Skin of body (tissue), 2 donors: ENCODE data around the gene CD93. TPM values are rescaled to one million over a fixed set of nuclear protein-coding genes. Genes with fewer than 3 reads are reported as not detected.

Source experiments
- DNase-seq: peaks from one replicate; lab custom pipeline; 2025; lab: John Stamatoyannopoulos, UW
- total RNA-seq: library from RNA; depleted of rRNA; stranded (reverse); fragments of >200 nt; gene quantifications from one replicate; pipeline ENCODE4 v1.2.3, GENCODE V29; 2014

The CD93 gene
- total RNA-seq, 1 donor from 2014 or later: 53.8 TPM

DNA sequence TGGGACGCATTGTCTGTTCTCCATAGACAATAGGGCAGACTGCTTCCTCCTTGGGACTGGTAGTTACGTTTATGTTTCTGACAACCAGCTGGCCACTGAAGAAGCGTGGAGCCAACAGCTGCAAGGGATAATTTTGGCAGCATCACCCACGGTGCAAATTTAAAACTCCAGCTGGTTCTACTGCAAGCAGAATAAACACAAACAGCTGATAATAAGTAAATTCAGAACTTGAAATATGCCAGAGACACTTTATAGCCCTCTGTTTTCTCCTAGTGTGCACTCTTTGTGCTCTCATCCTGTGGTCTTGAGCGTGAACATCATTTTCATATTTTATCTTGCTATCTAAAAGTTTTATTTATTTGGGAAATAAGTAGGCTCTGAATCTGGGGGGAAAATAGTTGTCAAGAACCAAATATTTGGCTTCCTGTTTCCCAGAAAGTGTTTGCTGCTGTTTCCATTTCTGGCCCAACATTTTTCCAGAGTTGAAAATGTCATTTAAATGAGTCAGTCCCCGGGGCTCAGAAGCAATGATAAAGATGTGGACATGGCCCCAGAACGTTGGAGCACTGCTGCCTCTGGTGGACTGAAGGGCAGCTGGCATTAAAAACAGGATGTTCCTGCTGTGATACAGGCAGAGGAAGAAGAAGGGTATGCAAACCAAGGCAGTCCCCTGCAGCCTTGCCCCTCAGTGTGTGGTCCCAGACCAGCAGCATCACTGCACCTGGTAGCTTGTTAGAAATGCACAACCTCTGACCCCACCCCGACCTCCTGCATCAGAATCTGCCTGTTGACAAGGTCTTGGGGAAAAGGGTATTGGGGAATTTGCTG, 24.2 kb downstream of the CD93 start:
- DNase-seq: peak; percentile 92

DNA sequence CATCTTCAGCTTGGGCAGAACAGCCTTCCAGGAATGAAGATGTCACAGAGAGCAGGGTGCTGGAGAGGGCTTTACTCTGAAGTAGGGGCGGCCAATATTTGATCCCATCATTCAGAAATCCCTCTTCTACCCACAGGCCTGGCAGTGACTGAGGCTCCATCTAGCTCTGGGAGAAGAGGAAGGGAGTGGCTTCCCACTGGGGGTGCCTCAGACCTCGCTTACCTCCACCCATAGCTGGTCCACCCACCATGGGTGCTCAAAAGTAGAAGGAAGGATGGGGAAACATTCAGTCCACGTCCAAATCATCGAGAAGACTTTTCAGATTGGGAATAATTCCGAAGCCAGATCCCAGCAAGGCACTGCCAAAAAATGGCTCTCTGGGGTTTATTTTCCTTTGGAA, 24.9 kb downstream of the CD93 start:
- no peak for DNase-seq

DNA sequence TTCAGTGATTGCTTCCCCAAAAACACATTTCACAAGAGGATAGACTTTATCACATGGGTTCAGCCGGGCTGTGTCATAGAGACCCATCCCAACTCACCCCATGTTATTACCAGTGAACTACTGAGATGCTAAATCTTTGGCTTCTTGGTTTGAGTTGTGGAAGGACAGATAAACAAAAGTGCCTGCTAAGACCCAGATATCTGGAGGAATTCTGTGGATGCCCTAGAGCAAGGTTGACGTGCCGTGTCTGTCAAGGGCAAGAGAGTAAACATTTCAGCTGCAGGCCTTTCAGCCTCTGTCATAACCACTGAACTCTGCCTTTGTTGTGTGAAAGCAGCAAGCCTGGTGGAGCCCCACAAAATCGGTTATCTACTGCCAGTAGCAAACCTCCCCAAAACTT, 25.5 kb downstream of the CD93 start:
- DNase-seq: no peak

DNA sequence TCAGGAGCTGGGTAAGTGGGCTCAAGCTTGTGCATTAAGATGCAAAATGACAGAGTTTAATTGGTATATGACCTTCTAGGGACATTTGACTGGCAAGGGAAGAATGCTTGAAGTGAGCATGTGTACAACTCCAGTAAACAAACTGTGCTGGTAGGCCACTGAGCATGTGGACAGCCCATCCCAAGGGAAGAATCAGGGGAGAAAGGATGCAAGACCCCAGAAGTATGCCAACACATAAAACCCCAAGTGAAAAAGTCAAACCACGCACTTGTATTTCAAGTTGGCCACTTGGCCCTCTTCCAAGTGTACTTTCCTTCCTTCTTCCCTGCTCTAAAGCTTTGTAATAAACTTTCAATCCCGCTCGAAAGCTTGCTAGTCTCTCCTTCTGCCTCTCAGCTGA, 26.3 kb downstream of the CD93 start:
- no peak for DNase-seq

DNA sequence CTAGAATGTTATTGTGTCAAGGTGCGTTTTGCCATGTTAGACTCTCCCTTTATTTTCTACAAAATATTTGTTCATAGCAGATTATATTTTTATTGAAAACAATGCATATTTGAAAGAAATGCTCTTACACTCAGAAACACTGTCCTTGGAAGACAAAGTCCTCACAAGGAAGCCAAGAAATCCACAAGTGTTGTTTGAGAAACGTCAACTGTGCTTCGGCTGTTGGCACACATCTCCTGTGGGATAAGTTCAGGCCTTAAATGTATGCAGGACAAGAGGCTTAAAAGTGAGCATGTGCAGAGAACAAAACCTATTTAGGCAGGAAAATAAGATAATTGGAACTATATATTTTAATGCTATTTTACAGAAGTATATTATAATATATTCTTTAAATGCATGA, 27.1 kb downstream of the CD93 start:
- no peak for DNase-seq

DNA sequence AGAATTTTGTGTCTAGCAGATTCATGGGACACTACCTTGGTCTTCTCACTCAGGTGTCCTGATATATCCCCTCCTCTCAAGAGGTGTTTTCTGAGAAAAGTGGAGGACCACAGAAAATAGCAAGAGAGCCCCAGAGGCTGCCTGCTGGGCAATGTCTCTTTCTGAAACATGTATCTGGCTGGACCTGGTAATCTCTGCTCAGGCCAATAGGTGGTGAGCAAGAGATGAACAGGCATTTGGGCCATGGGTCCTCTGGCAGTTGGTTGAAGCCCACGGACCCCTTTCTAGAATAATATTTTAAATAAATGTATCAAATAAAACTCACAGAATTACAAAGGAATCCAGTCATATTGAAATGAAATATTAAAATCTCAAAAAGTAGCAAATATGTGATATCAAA, 27.9 kb downstream of the CD93 start:
- no peak for DNase-seq

DNA sequence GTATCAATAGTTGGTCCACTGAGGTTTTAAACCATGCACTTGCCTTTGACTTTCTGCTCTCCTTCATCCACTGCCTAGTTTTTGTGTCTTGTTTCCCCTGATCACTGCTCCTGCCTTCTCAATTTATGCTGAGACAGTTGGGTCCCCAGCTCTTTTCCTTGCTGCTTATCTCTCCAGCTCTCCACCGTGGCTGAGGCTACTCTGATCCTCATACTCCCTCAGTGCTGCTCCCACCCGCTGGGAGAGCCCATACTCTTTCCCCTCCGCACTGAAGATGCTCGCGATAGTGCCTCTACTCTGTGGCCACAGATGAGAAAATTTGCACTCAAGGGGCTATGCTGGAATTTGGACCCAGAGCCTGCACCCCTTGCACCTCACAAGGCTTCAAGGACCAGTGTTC, 33.2 kb downstream of the CD93 start:
- DNase-seq: no peak

DNA sequence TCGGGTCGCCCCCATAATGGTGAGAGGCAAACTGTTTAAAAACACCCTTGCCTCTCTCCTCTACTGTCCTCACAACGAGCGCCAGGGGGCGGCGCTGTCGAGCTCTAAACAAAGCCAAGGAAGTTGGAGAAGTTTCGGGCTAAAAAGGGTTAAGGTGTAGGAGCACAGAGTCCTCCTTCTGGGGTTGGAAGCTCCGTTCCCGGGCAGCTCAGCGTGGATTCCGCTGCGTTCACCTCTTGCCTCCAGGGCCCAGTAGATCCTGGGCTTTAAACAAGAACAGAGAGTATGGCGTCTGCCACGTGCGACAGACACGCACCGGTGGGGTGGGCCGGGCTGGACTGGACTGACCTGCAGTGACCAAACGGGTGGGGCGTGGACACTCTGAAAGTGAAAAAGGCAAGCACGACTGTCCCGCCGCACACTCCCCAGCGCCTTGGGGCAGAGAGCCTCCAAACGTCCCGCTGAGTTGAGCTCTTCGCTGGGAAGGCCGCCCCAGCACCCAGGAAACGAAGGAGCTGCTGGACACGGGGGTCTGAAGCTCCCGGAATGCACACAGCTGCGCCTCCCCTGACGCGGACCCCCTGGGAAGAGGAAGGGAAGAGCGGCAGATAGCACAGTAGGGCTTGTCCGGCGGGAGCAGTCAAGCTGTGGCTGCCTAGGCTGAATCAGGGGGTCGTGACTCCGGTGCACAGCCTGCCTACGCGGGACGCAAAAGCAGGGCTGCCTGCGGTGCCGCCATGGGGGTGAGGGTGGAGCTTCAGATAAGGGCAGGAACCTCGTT, 35.1 kb downstream of the CD93 start:
- DNase-seq: peak; percentile 55

DNA sequence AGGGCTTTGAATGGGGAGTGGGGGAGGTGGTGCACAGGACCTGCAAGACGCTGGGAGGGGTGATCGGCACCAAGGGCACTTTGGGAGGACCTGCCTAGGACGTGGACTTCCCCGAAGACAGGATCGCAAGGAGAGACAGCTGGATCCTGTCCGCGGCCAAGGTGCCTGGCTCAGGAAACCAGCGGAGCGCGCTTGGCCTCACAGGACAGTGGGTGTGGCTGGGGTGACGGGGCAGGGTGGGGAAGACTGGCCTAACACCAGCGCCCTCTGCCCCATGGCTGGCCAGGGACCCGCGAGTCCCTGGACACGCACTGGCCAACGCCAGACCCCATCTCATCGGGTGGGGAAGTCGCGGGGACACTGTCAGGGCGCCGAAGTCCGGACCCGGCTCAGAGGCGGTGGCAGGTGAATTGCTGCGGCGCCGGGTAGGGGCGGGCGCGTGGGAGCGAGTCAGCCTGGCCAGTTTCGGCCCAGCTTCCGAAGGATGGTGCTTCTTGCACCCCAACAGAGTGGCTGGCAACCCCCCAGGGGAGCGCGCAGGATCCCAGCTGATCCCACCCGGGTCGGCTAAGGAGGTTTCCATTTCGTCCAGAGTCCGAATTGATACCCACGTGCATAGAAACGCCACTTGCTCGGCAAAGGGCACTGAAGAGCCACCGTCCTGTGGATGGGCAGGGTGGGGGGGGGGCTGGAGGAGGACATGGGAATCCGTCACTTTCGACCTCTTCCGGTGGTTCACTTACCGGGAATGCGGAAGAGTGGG, 35.9 kb downstream of the CD93 start:
- no peak for DNase-seq

DNA sequence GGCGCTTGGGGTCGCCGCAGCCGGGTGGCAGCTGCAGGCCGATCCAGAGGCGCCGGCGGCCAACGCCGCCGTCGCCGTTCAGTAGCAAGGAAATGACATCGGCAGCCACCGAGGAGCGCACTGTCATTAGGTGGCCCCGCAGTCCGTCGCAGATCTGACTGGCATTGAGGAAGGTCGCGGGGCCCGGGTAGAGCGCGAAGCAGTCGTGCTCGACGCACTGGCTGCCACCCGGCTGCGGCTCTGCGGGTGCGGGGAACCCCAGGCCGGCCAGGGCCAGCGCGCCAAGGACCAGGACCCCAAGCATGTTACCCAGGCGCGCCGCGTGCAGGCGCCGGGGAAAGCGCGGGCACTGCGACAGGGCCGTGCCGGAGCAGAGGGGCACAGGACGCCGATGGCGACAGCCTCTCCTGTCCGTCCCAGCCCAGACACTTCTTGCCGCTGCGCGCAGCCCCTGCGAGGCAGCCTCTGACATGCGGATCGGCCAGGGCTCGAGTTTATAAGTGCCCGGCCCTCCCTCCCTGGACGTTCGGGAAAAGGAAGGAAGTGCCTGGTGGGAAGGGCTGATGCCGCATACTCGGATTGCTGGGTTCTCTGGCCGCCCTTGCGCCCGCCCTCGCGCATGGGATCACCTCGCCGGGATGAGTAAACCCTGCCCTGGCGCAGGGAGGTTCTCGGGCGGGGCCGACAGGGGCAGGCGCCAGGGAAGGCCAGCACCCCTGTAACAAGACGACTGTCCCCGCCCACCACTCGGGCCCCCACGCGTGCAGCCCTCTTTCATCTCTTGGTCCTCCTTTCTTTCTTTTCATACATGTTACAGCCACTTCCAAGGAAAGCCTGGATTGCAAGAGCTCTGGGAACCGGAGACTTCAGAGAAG, 36.7 kb downstream of the CD93 start, which contains the start of gene THBD:
TSS of gene THBD (minus strand) at position 472 of the 875 bp plus-strand sequence. CDS start at position 304, 168 bp downstream.
- peak; percentile 33 for DNase-seq

DNA sequence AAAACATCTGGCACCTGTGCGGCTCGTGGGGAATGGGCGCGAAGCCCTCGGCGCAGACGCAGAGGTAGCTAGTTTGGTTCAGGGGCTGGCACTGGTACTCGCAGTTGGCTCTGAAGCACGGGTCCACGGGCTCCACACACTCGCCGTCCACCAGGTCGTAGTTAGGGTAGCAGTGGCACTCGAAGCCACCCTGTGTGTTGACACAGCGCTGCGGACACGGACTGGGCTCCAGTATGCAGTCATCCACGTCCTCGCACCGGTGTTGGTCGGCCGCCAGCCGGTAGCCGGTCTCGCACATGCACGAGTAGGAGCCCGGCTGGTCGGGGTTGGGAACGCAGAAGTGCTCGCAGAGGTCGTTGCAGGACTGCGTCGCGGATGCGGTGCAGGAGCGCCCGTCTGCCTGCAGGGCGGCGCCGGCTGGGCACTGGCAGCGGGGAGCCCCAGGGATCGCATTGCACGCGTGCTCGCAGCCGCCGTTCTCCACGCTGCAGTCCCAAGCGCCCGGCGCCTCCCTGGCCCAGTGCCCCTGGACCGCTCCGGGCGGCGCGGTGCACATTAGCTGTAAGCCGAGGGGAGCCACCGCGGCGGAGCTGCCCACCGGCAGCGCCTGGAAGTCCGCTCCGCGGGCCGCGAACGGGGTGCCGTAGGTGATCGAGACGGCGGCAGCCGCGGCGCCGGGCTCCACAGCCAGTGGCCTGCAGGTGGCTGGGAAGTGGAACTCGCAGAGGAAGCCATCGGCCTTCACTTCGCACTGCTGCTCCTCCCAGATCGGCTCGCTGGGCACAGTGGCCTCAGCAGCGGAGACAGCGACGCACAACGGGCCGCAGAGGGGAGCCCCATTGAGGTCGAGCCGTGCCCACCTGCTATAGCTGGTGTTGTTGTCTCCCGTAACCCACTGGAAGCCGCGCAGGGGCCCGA, 37.6 kb downstream of the CD93 start:
- no peak for DNase-seq

DNA sequence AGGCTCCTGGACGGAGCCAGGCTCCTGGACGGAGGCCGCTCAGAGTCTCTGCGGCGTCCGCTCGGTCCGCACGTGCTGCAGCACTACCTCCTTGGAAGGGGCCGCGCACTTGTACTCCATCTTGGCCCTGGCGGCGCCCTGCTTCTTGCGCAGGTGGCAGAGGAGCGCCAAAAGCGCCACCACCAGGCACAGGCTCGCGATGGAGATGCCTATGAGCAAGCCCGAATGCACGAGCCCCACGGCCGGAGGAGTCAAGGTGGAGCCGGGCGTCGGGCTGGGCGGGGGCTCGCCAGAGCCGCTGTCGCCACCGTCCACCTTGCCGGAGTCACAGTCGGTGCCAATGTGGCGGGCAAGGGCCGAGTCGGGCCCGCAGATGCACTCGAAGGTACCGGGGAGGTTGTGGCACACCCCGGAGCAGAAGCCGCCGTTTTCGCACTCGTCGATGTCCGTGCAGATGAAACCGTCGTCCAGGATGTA, 38.3 kb downstream of the CD93 start:
- no peak for DNase-seq

- no peak for DNase-seq
Observed at GRCh38 chr20:23047001-23047737, 39.0 kb downstream of the CD93 start.

DNA sequence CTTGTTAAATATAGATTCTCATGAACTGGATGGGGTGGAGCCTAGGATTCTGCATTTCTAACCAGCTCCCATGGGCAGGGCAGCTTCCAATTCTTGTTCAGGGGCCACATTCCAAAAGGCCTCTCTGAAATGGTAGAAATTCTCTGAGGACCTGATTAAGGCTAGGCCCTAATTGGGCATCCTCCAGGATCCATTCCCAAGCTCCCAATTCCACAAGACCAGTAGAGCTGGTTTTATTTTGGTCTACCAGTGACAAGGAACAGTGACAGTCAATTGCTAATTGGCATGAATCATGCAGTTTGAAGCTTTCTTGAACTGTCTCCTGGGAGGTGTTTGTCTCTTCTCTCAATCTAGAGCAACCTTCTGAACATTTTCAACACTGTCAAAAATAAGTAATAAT, 39.7 kb downstream of the CD93 start:
- DNase-seq: no peak

GRCh38 chr20:23043376-23043775, 42.7 kb downstream of the CD93 start:
- no peak for DNase-seq

- DNase-seq: no peak
Observed at GRCh38 chr20:23042270-23042669, 43.9 kb downstream of the CD93 start.

DNA sequence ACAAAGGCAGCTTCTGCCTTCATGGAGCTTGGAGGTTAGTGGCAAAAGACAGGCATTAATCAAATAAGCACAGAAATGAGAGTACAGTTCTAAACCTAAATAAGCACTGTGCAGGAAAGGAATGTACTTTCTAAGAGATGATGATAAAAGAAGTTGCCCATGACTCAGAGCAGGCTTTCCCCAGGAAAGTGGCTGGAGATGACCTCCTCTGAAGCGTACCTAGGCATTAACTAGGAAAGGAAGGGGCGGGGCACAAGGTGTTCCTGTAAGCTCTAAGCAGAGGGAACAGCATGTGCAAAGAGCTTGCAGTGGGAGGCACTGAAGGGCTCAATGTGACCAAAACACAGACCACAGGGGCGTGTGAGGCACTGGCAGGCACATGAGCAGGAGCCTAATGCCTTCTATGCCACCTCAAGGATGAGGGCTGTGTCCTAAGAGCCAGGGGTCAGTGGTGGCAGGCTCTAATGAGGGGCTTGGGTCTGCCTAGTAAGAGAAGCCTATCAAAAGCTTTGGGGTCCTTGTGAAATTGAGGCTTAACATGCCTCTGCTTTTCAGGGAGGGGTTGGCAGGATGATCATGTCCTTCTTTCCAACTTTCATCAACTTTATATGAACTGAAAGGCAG, 46.1 kb downstream of the CD93 start:
- DNase-seq: no peak

GRCh38 chr20:23039136-23039875, 46.8 kb downstream of the CD93 start:
- DNase-seq: no peak
